Liver (tissue), 9 donors: ENCODE results near the gene ERC1. TPM values are rescaled to one million over a fixed set of nuclear protein-coding genes. Genes with fewer than 3 reads are reported as not detected.
A peak's percentile ranks its signal among the peaks of the same experiment; 100 is the strongest.

Source experiments
- DNase-seq: peaks from one replicate; pipeline ENCODE4 v3.0.0-alpha.2; 2017; ENCODE audit warnings: low spot score
- H3K27ac ChIP-seq, 2 donors: one replicate each; pipeline ENCODE4 v1.7.0; 2013; ENCODE audit warnings: inconsistent platforms in 2 of 2, low read length in 2 of 2, control low read depth in 1 of 2, low read depth in 1 of 2, mild to moderate bottlenecking in 1 of 2
- H3K27me3 ChIP-seq, 4 donors: one replicate each; pipeline versions ENCODE4 v1.6.1 to v1.7.0; 2013; ENCODE audit warnings: low read length in 3 of 4, inconsistent platforms in 1 of 4, mild to moderate bottlenecking in 1 of 4, moderate library complexity in 1 of 4; ENCODE audit not compliant: control insufficient read depth in 4 of 4, insufficient read depth in 4 of 4
- H3K36me3 ChIP-seq, 4 donors: one replicate each; pipeline versions ENCODE4 v1.6.1 to v1.7.0; 2013; ENCODE audit warnings: low read length in 3 of 4, mild to moderate bottlenecking in 3 of 4, low read depth in 1 of 4, moderate library complexity in 1 of 4; ENCODE audit not compliant: control insufficient read depth in 4 of 4, insufficient read depth in 3 of 4
- H3K4me1 ChIP-seq, 4 donors: one replicate each; pipeline versions ENCODE4 v1.6.1 to v1.7.0; 2013; ENCODE audit warnings: low read length in 3 of 4, mild to moderate bottlenecking in 3 of 4, moderate library complexity in 1 of 4; ENCODE audit not compliant: control insufficient read depth in 4 of 4, insufficient read depth in 4 of 4
- H3K4me3 ChIP-seq, 3 donors: one replicate each; pipeline versions ENCODE4 v1.6.1 to v1.7.0; 2013; ENCODE audit warnings: low read length in 3 of 3, control low read depth in 1 of 3, low read depth in 1 of 3, mild to moderate bottlenecking in 1 of 3
- H3K9ac ChIP-seq, 2 donors: one replicate each; pipeline ENCODE4 v1.7.0; 2013; ENCODE audit warnings: low read length in 2 of 2, mild to moderate bottlenecking in 2 of 2, moderate library complexity in 2 of 2, control low read depth in 1 of 2, low read depth in 1 of 2
- H3K9me3 ChIP-seq, 4 donors: one replicate each; pipeline versions ENCODE4 v1.6.1 to v1.7.0; 2013; ENCODE audit warnings: low read length in 3 of 4; ENCODE audit not compliant: control insufficient read depth in 4 of 4
- FOXA1 ChIP-seq: IDR thresholded peaks from 2 replicates; pipeline ENCODE4 v1.6.1; 2016; ENCODE audit warnings: antibody characterized with exemption
- HNF4A ChIP-seq, 2 donors: conservative IDR thresholded peaks; 2 replicates each; pipeline ENCODE4 v1.6.1; 2016; ENCODE audit warnings: antibody characterized with exemption in 2 of 2, mild to moderate bottlenecking in 2 of 2
- HNF4G ChIP-seq: IDR thresholded peaks from 2 replicates; pipeline ENCODE4 v1.6.1; 2016; ENCODE audit warnings: antibody characterized with exemption
- JUND ChIP-seq, 2 donors: IDR thresholded peaks; 2 replicates each; pipeline ENCODE4 v1.6.1; 2016; ENCODE audit warnings: antibody characterized with exemption in 2 of 2
- NR2F2 ChIP-seq: IDR thresholded peaks from 2 replicates; pipeline ENCODE4 v1.6.1; 2016; ENCODE audit warnings: antibody characterized with exemption
- RAD21 ChIP-seq, 2 donors: IDR thresholded peaks; 2 replicates each; pipeline ENCODE4 v1.6.1; 2016; ENCODE audit warnings: antibody characterized with exemption in 2 of 2, mild to moderate bottlenecking in 2 of 2
- RXRA ChIP-seq, 2 donors: IDR thresholded peaks; 2 replicates each; pipeline ENCODE4 v1.6.1; 2017 to 2018; ENCODE audit warnings: antibody characterized with exemption in 2 of 2, mild to moderate bottlenecking in 1 of 2
- SP1 ChIP-seq: IDR thresholded peaks from 2 replicates; pipeline ENCODE4 v1.6.1; 2018; ENCODE audit warnings: antibody characterized with exemption, mild to moderate bottlenecking
- TAF1 ChIP-seq: conservative IDR thresholded peaks from 2 replicates; pipeline ENCODE4 v1.6.1; 2016; ENCODE audit warnings: antibody characterized with exemption, mild to moderate bottlenecking
- YY1 ChIP-seq: IDR thresholded peaks from 2 replicates; pipeline ENCODE4 v1.6.1; 2016; ENCODE audit warnings: antibody characterized with exemption, mild to moderate bottlenecking
- WGBS: extraction: QIAGEN DNeasy Blood & Tissue Kit; methylation state at CpG from one replicate; pipeline ENCODE4 v1.1.7; 2013; 5-methylcytosine and 5-hydroxymethylcytosine counted together
- polyA plus RNA-seq, 2 donors: library from polyadenylated mRNA; stranded (reverse) in 1 of 2; unstranded in 1 of 2; fragments of 200-250 nt in 1 of 2; fragments of >200 nt in 1 of 2; fragmentation: Nextera tagmentation in 1 of 2; extraction: Ambion mirVana in 1 of 2; gene quantifications; one replicate each; pipeline versions ENCODE4 v1.2.1 to v1.2.3, GENCODE V29; 2013 to 2015
- total RNA-seq, 2 donors: library from RNA; depleted of rRNA; stranded (reverse); fragments of >200 nt; gene quantifications; one replicate each; pipeline ENCODE4 v1.2.3, GENCODE V29; 2014
- TF ChIP-seq, protein P1 (sequence below): IDR thresholded peaks from 2 replicates; pipeline ENCODE4 v1.6.1; 2016; ENCODE audit warnings: antibody characterized with exemption
- TF ChIP-seq, protein P2 (sequence below): IDR thresholded peaks from 2 replicates; pipeline ENCODE4 v1.6.1; 2016; ENCODE audit warnings: antibody characterized with exemption
- TF ChIP-seq, protein P3 (sequence below): IDR thresholded peaks from 2 replicates; pipeline ENCODE4 v1.6.1; 2016; ENCODE audit warnings: antibody characterized with exemption
- donor health status: healthy.
- donor health status: healthy.
- donor health status: healthy.
- donor health status: healthy.
- donor health status: healthy.

ERC1 gene
- total and polyA plus RNA-seq, 4 donors: 6.2 to 50.2 (median 10.3) TPM

DNA sequence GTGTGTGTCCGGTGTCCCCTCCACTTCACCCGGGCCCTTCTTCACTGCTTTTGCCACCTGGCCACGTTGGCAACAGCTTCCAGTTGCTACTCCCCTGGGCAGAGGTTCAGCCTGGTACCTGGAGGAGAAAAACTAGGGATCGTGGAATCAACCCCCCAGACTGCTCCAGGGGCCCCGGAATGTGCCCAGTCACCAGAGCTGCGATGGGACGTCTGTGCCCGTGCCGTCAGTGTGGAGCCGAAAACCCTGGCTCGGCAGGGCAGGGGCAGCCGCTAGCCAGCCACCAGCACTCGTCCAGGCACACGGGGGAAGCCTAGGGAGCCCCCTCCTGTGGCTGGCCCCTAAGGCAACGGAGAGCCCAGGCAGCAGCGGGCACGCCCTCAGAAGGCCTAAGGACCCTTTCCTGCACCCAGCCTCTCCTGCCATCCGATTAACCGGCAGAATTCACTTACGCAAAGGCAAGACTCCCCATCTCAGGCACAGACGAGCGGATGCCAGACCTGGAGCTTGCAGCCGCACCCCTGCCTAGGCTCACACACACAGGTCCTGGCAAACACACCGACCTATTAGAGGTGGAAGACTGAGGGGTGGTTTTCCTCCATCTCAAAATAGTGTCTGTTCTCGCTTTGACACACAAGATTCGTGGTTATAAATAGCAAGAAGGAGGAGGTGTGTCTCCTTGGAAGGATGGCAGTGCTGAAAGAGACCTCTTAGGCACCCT, 540.8 kb downstream of the ERC1 start:
- WGBS: 42% methylated on average over 26 of the region's 26 CpGs
- DNase-seq: no peak
- peaks cover 0 to 16% (median under 1%) of the 10 kb centered on the region in 4 donors for H3K27me3 ChIP-seq
- no peaks in the 10 kb centered on the region for H3K36me3 ChIP-seq
- H3K4me1 ChIP-seq: peaks cover 0 to 12% (median 8%) of the 10 kb centered on the region in 4 donors
- no peak overlapping the region for H3K9ac ChIP-seq
- peak overlapping the region in 1 of 3 donors; percentile 60 for H3K4me3 ChIP-seq
- H3K9me3 ChIP-seq: no peaks in the 10 kb centered on the region
- no peak overlapping the region for H3K27ac ChIP-seq
- no peak for TF ChIP-seq TAF1
- TF ChIP-seq, protein P1, sequence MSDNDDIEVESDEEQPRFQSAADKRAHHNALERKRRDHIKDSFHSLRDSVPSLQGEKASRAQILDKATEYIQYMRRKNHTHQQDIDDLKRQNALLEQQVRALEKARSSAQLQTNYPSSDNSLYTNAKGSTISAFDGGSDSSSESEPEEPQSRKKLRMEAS: no peak
- no peak for TF ChIP-seq YY1
- no peak for TF ChIP-seq HNF4A (conservative IDR thresholded peaks at IDR 0.05)
- TF ChIP-seq FOXA1: no peak
- TF ChIP-seq RXRA (IDR thresholded peaks at IDR 0.05): no peak
- TF ChIP-seq, protein P2, sequence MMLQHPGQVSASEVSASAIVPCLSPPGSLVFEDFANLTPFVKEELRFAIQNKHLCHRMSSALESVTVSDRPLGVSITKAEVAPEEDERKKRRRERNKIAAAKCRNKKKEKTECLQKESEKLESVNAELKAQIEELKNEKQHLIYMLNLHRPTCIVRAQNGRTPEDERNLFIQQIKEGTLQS: no peak
- TF ChIP-seq RAD21 (IDR thresholded peaks at IDR 0.05): no peak
- TF ChIP-seq NR2F2: no peak

DNA sequence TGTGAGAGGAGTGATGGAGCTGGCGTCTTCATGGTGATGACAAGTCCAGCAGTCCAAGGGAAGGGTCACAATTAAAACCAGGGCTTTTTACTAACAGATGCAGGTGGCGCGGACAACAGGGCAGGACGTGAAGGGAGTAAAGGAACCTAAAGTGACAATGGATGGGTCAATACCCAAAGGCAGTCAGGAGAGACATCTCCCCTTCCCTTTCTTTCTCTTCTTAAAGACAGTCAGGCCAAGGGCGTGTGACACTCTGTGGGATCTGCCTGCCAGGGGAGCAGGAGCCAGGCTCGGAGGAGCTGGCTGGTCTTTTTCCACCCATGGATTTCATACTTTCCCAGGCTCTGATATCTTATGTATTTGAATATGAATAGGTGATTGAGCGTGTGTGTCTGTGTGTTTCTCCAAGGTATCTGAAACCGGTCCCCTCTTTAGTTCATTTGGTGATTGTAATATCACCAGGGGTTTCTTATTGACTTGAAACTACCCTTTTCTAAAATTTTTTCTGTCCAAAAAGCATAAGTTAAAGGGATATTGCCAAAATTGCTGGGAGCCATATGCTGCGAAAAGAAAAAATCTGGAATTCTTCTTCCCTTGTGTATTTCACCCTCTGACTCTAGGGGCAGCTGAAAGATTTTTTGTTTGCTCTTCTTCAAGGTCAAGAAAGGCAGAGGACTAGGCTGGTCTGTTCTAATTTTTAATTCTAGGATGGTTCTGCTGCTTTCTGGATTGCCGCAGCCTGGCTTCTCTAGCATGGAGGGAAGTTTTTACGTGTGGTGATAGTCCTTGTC, 541.5 kb downstream of the ERC1 start:
- peaks cover 0 to 22% (median under 1%) of the 10 kb centered on the region in 4 donors for H3K27me3 ChIP-seq
- no peak for DNase-seq
- H3K9me3 ChIP-seq: no peaks in the 10 kb centered on the region
- no peaks in the 10 kb centered on the region for H3K36me3 ChIP-seq
- peaks cover 0 to 12% (median 8%) of the 10 kb centered on the region in 4 donors for H3K4me1 ChIP-seq
- H3K9ac ChIP-seq: no peak overlapping the region
- TF ChIP-seq NR2F2: no peak
- TF ChIP-seq TAF1: no peak
- TF ChIP-seq, protein P3, sequence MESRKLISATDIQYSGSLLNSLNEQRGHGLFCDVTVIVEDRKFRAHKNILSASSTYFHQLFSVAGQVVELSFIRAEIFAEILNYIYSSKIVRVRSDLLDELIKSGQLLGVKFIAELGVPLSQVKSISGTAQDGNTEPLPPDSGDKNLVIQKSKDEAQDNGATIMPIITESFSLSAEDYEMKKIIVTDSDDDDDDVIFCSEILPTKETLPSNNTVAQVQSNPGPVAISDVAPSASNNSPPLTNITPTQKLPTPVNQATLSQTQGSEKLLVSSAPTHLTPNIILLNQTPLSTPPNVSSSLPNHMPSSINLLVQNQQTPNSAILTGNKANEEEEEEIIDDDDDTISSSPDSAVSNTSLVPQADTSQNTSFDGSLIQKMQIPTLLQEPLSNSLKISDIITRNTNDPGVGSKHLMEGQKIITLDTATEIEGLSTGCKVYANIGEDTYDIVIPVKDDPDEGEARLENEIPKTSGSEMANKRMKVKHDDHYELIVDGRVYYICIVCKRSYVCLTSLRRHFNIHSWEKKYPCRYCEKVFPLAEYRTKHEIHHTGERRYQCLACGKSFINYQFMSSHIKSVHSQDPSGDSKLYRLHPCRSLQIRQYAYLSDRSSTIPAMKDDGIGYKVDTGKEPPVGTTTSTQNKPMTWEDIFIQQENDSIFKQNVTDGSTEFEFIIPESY: no peak
- no peak for TF ChIP-seq RXRA (IDR thresholded peaks at IDR 0.05)
- no peak for TF ChIP-seq JUND (IDR thresholded peaks at IDR 0.05)
- WGBS: 79% methylated on average over 11 of the region's 11 CpGs
- H3K27ac ChIP-seq: no peak overlapping the region
- no peak overlapping the region for H3K4me3 ChIP-seq

DNA sequence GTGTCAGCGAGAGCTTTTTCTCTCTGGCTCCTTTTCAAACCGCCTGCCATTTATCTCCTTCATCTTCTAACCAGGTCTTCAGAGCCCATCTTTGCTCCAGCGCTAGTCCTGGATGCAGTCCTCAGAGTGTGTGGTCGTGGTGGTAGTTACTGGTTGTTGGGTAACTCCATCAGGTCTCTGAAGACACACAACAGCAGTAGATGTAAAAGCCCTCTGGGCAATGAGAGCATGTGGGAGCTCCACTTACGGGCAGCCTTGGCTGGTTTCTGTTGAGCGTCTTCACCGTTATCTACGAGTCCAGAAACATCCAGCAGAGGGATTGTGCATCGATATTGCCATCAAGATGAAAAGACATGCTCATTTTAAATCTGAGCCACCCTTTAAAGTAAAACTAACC, 542.2 kb downstream of the ERC1 start:
- H3K36me3 ChIP-seq: no peaks in the 10 kb centered on the region
- H3K4me3 ChIP-seq: no peak overlapping the region
- no peak overlapping the region for H3K9ac ChIP-seq
- H3K4me1 ChIP-seq: peaks cover 0 to 12% (median 8%) of the 10 kb centered on the region in 4 donors
- peaks cover 0 to 22% (median under 1%) of the 10 kb centered on the region in 4 donors for H3K27me3 ChIP-seq
- no peak for DNase-seq
- H3K27ac ChIP-seq: no peak overlapping the region
- TF ChIP-seq NR2F2: no peak
- no peak for TF ChIP-seq YY1
- no peak for TF ChIP-seq SP1
- TF ChIP-seq, protein P2: no peak
- TF ChIP-seq, protein P3: no peak
- no peak for TF ChIP-seq HNF4G
- H3K9me3 ChIP-seq: no peaks in the 10 kb centered on the region
- WGBS: 50% methylated on average over 9 of the region's 9 CpGs
